22Rv1 (cell line): ENCODE measurements around the gene PAN2.

Experiments used
- CTCF ChIP-seq: fragments of 450-650 bp; IDR thresholded peaks from 2 replicates; pipeline ENCODE4 v1.5.1; 2017; ENCODE audit warnings: mild to moderate bottlenecking
- ZFX ChIP-seq: fragments of 450-650 bp; IDR thresholded peaks from 2 replicates; pipeline ENCODE4 v1.6.1; 2017; ENCODE audit warnings: antibody characterized with exemption, borderline replicate concordance

GRCh38 chr12:56333679-56334489 lies at the start of gene PAN2:
- TF ChIP-seq ZFX (no peak), CTCF (peak; percentile 91)
